ENCODE data around the gene GRHL3.

GRHL3 gene

GRCh38 chr1:24304763-24305162 is 14.4 kb upstream of the GRHL3 start:
- no peaks in the 10 kb centered on the region for H3K9me3 ChIP-seq (replicated peaks; ENCODE audit: low read length)
- H3K4me2 ChIP-seq (ENCODE audit: low read length), result no peak overlapping the region
- no peak overlapping the region for H3K9ac ChIP-seq (ENCODE audit: low read depth, low read length)
- peaks cover 30% of the 10 kb centered on the region for H3K27me3 ChIP-seq (ENCODE audit: control insufficient read depth, insufficient read depth, low read length)
- H3K4me1 ChIP-seq (ENCODE audit: control insufficient read depth, insufficient read depth, low read length), result peaks cover 6% of the 10 kb centered on the region
- no peak overlapping the region for H3K4me3 ChIP-seq (ENCODE audit: low read length)
- no peaks in the 10 kb centered on the region for H3K36me3 ChIP-seq (ENCODE audit: insufficient read depth, low read length)

GRCh38 chr1:24308365-24309015 is 10.7 kb upstream of the GRHL3 start:
- peaks cover 18% of the 10 kb centered on the region for H3K27me3 ChIP-seq (ENCODE audit: control insufficient read depth, insufficient read depth, low read length)
- no peaks in the 10 kb centered on the region for H3K4me1 ChIP-seq (ENCODE audit: control insufficient read depth, insufficient read depth, low read length)
- H3K36me3 ChIP-seq (ENCODE audit: insufficient read depth, low read length), result no peaks in the 10 kb centered on the region
- H3K9ac ChIP-seq (ENCODE audit: low read depth, low read length), result no peak overlapping the region
- H3K4me2 ChIP-seq (ENCODE audit: low read length), result no peak overlapping the region
- no peak overlapping the region for H3K4me3 ChIP-seq (ENCODE audit: low read length)
- no peaks in the 10 kb centered on the region for H3K9me3 ChIP-seq (replicated peaks; ENCODE audit: low read length)

- Histone ChIP-seq H3K36me3 (ENCODE audit: insufficient read depth, low read length) (no peaks in the 10 kb centered on the region), H3K9ac (ENCODE audit: low read depth, low read length) (no peak overlapping the region), H3K4me1 (ENCODE audit: control insufficient read depth, insufficient read depth, low read length) (no peaks in the 10 kb centered on the region), H3K9me3 (replicated peaks; ENCODE audit: low read length) (no peaks in the 10 kb centered on the region), H3K4me2 (ENCODE audit: low read length) (no peak overlapping the region), H3K4me3 (ENCODE audit: low read length) (no peak overlapping the region), H3K27me3 (ENCODE audit: control insufficient read depth, insufficient read depth, low read length) (peaks cover 9% of the 10 kb centered on the region)
Observed at GRCh38 chr1:24309762-24310485, 9.2 kb upstream of the GRHL3 start.

- no peaks in the 10 kb centered on the region for H3K36me3 ChIP-seq (ENCODE audit: insufficient read depth, low read length)
- no peaks in the 10 kb centered on the region for H3K9me3 ChIP-seq (replicated peaks; ENCODE audit: low read length)
- no peak overlapping the region for H3K4me2 ChIP-seq (ENCODE audit: low read length)
- H3K4me1 ChIP-seq (ENCODE audit: control insufficient read depth, insufficient read depth, low read length), result no peaks in the 10 kb centered on the region
- H3K9ac ChIP-seq (ENCODE audit: low read depth, low read length), result no peak overlapping the region
- peaks cover 6% of the 10 kb centered on the region for H3K27me3 ChIP-seq (ENCODE audit: control insufficient read depth, insufficient read depth, low read length)
- H3K4me3 ChIP-seq (ENCODE audit: low read length), result no peak overlapping the region
Observed at GRCh38 chr1:24311234-24311633, 7.9 kb upstream of the GRHL3 start.

GRCh38 chr1:24311741-24312140 is 7.4 kb upstream of the GRHL3 start:
- Histone ChIP-seq H3K9ac (ENCODE audit: low read depth, low read length) (no peak overlapping the region), H3K27me3 (ENCODE audit: control insufficient read depth, insufficient read depth, low read length) (peaks cover 5% of the 10 kb centered on the region), H3K4me2 (ENCODE audit: low read length) (no peak overlapping the region), H3K4me1 (ENCODE audit: control insufficient read depth, insufficient read depth, low read length) (no peaks in the 10 kb centered on the region), H3K9me3 (replicated peaks; ENCODE audit: low read length) (no peaks in the 10 kb centered on the region), H3K4me3 (ENCODE audit: low read length) (no peak overlapping the region), H3K36me3 (ENCODE audit: insufficient read depth, low read length) (no peaks in the 10 kb centered on the region)

GRCh38 chr1:24315391-24315790 is 3.8 kb upstream of the GRHL3 start:
- Histone ChIP-seq H3K9ac (ENCODE audit: low read depth, low read length) (no peak overlapping the region), H3K4me2 (ENCODE audit: low read length) (no peak overlapping the region), H3K27me3 (ENCODE audit: control insufficient read depth, insufficient read depth, low read length) (peaks cover 30% of the 10 kb centered on the region), H3K9me3 (replicated peaks; ENCODE audit: low read length) (no peaks in the 10 kb centered on the region), H3K36me3 (ENCODE audit: insufficient read depth, low read length) (no peaks in the 10 kb centered on the region), H3K4me1 (ENCODE audit: control insufficient read depth, insufficient read depth, low read length) (no peaks in the 10 kb centered on the region), H3K4me3 (ENCODE audit: low read length) (no peak overlapping the region)

- Histone ChIP-seq H3K4me3 (ENCODE audit: low read length) (no peak overlapping the region), H3K9ac (ENCODE audit: low read depth, low read length) (no peak overlapping the region)
Observed at GRCh38 chr1:24316645-24317044, 2.5 kb upstream of the GRHL3 start.

GRCh38 chr1:24317081-24317480 is 2.1 kb upstream of the GRHL3 start:
- no peak overlapping the region for H3K4me2 ChIP-seq (ENCODE audit: low read length)
- no peaks in the 10 kb centered on the region for H3K9me3 ChIP-seq (replicated peaks; ENCODE audit: low read length)
- H3K4me1 ChIP-seq (ENCODE audit: control insufficient read depth, insufficient read depth, low read length), result peaks cover 10% of the 10 kb centered on the region
- no peaks in the 10 kb centered on the region for H3K36me3 ChIP-seq (ENCODE audit: insufficient read depth, low read length)
- H3K4me3 ChIP-seq (ENCODE audit: low read length), result no peak overlapping the region
- H3K27me3 ChIP-seq (ENCODE audit: control insufficient read depth, insufficient read depth, low read length), result peaks cover 43% of the 10 kb centered on the region
- no peak overlapping the region for H3K9ac ChIP-seq (ENCODE audit: low read depth, low read length)

More at GRCh38 chr1:24316645-24317044, 2.5 kb upstream of the GRHL3 start:
- H3K4me1 ChIP-seq (ENCODE audit: control insufficient read depth, insufficient read depth, low read length), result peaks cover 6% of the 10 kb centered on the region
- H3K9me3 ChIP-seq (replicated peaks; ENCODE audit: low read length), result no peaks in the 10 kb centered on the region
- no peaks in the 10 kb centered on the region for H3K36me3 ChIP-seq (ENCODE audit: insufficient read depth, low read length)
- H3K27me3 ChIP-seq (ENCODE audit: control insufficient read depth, insufficient read depth, low read length), result peaks cover 41% of the 10 kb centered on the region
- H3K4me2 ChIP-seq (ENCODE audit: low read length), result no peak overlapping the region

GRCh38 chr1:24317956-24318614 is 1.1 kb upstream of the GRHL3 start:
- H3K4me2 ChIP-seq (ENCODE audit: low read length), result no peak overlapping the region
- H3K9ac ChIP-seq (ENCODE audit: low read depth, low read length), result no peak overlapping the region
- H3K9me3 ChIP-seq (replicated peaks; ENCODE audit: low read length), result no peaks in the 10 kb centered on the region
- no peak overlapping the region for H3K4me3 ChIP-seq (ENCODE audit: low read length)
- H3K36me3 ChIP-seq (ENCODE audit: insufficient read depth, low read length), result no peaks in the 10 kb centered on the region
- H3K4me1 ChIP-seq (ENCODE audit: control insufficient read depth, insufficient read depth, low read length), result peaks cover 17% of the 10 kb centered on the region
- peaks cover 50% of the 10 kb centered on the region for H3K27me3 ChIP-seq (ENCODE audit: control insufficient read depth, insufficient read depth, low read length)

- H3K27me3 ChIP-seq (ENCODE audit: control insufficient read depth, insufficient read depth, low read length), result peaks cover 57% of the 10 kb centered on the region
- no peak overlapping the region for H3K9ac ChIP-seq (ENCODE audit: low read depth, low read length)
- H3K9me3 ChIP-seq (replicated peaks; ENCODE audit: low read length), result no peaks in the 10 kb centered on the region
- H3K4me1 ChIP-seq (ENCODE audit: control insufficient read depth, insufficient read depth, low read length), result peaks cover 17% of the 10 kb centered on the region
- H3K4me2 ChIP-seq (ENCODE audit: low read length), result no peak overlapping the region
- no peak overlapping the region for H3K4me3 ChIP-seq (ENCODE audit: low read length)
- H3K36me3 ChIP-seq (ENCODE audit: insufficient read depth, low read length), result no peaks in the 10 kb centered on the region
Observed at GRCh38 chr1:24318615-24319311, 394 bp upstream of the GRHL3 start.

- no peaks in the 10 kb centered on the region for H3K9me3 ChIP-seq (replicated peaks; ENCODE audit: low read length)
- H3K9ac ChIP-seq (ENCODE audit: low read depth, low read length), result no peak overlapping the region
- H3K4me1 ChIP-seq (ENCODE audit: control insufficient read depth, insufficient read depth, low read length), result peaks cover 17% of the 10 kb centered on the region
- H3K4me3 ChIP-seq (ENCODE audit: low read length), result no peak overlapping the region
- H3K4me2 ChIP-seq (ENCODE audit: low read length), result no peak overlapping the region
- peaks cover 67% of the 10 kb centered on the region for H3K27me3 ChIP-seq (ENCODE audit: control insufficient read depth, insufficient read depth, low read length)
- no peaks in the 10 kb centered on the region for H3K36me3 ChIP-seq (ENCODE audit: insufficient read depth, low read length)
Observed at GRCh38 chr1:24319962-24320361, 805 bp downstream of the GRHL3 start.
